ENCODE data around the gene BGN.

The BGN gene

DNA sequence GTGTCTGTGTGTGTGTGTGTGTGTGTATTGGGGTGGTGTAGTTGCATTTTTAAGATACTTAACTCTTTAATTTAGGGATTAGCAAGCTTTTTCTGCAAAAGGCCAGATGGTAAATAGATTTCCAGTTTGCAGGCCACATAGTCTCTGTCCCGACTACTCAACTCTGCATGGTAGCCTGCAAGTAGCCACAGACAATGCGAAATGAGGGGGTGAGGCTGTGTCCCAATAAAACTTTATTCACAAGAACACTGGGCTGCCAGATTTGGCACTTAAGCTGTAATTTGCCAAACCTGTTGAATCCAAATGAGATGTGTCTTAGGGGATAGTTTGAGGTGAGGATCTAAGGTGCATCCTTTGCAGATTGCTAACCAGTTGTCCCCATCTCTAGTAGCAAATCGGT lies 29.5 kb downstream of the BGN start:
- Histone ChIP-seq H3K4me1 (ENCODE audit: control insufficient read depth, insufficient read depth, low read length) (peaks cover 12% of the 10 kb centered on the region), H3K9ac (ENCODE audit: low read depth, low read length) (no peak overlapping the region), H3K36me3 (ENCODE audit: insufficient read depth, low read length) (no peaks in the 10 kb centered on the region), H3K9me3 (replicated peaks; ENCODE audit: low read length) (no peaks in the 10 kb centered on the region), H3K4me2 (ENCODE audit: low read length) (no peak overlapping the region), H3K27me3 (ENCODE audit: control insufficient read depth, insufficient read depth, low read length) (peaks cover 7% of the 10 kb centered on the region), H3K4me3 (ENCODE audit: low read length) (no peak overlapping the region)

GRCh38 chrX:153525451-153525850 lies 30.7 kb downstream of the BGN start:
- Histone ChIP-seq H3K4me1 (ENCODE audit: control insufficient read depth, insufficient read depth, low read length) (peaks cover 9% of the 10 kb centered on the region), H3K4me3 (ENCODE audit: low read length) (no peak overlapping the region)

DNA sequence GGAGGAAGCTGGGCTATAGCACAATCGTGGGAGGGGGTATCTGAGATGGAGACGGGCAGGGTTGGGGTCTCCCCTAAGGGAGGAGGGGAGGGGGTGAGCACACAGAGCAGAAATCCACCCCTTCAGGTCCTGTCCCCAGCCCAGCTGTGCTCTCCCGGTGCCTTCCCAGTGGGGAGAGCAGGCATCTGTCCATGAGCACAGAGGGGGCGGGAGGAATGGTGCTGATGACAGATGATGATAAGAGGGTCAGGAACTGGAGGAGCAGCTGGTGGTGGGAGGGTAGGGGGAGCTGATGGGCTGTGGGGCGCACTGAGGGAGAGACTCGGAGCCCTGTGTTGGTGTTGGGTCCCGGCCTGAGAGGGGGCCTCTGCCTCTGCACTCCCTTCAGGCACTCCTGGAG lies 31.3 kb downstream of the BGN start:
- Histone ChIP-seq H3K9ac (ENCODE audit: low read depth, low read length) (no peak overlapping the region), H3K4me2 (ENCODE audit: low read length) (no peak overlapping the region), H3K4me3 (ENCODE audit: low read length) (no peak overlapping the region), H3K27me3 (ENCODE audit: control insufficient read depth, insufficient read depth, low read length) (peaks cover 7% of the 10 kb centered on the region), H3K4me1 (ENCODE audit: control insufficient read depth, insufficient read depth, low read length) (peaks cover 4% of the 10 kb centered on the region), H3K9me3 (replicated peaks; ENCODE audit: low read length) (no peaks in the 10 kb centered on the region), H3K36me3 (ENCODE audit: insufficient read depth, low read length) (no peaks in the 10 kb centered on the region)

More at GRCh38 chrX:153525451-153525850, 30.7 kb downstream of the BGN start:
- Histone ChIP-seq H3K4me2 (ENCODE audit: low read length) (no peak overlapping the region), H3K36me3 (ENCODE audit: insufficient read depth, low read length) (no peaks in the 10 kb centered on the region), H3K9me3 (replicated peaks; ENCODE audit: low read length) (no peaks in the 10 kb centered on the region), H3K27me3 (ENCODE audit: control insufficient read depth, insufficient read depth, low read length) (peaks cover 7% of the 10 kb centered on the region), H3K9ac (ENCODE audit: low read depth, low read length) (no peak overlapping the region)

- no peaks in the 10 kb centered on the region for H3K4me1 ChIP-seq (ENCODE audit: control insufficient read depth, insufficient read depth, low read length)
- no peaks in the 10 kb centered on the region for H3K36me3 ChIP-seq (ENCODE audit: insufficient read depth, low read length)
- no peak overlapping the region for H3K4me2 ChIP-seq (ENCODE audit: low read length)
- no peaks in the 10 kb centered on the region for H3K9me3 ChIP-seq (replicated peaks; ENCODE audit: low read length)
- H3K27me3 ChIP-seq (ENCODE audit: control insufficient read depth, insufficient read depth, low read length) = peaks cover 7% of the 10 kb centered on the region
- no peak overlapping the region for H3K4me3 ChIP-seq (ENCODE audit: low read length)
- no peak overlapping the region for H3K9ac ChIP-seq (ENCODE audit: low read depth, low read length)
Measured at GRCh38 chrX:153526801-153527200, 32.0 kb downstream of the BGN start.

DNA sequence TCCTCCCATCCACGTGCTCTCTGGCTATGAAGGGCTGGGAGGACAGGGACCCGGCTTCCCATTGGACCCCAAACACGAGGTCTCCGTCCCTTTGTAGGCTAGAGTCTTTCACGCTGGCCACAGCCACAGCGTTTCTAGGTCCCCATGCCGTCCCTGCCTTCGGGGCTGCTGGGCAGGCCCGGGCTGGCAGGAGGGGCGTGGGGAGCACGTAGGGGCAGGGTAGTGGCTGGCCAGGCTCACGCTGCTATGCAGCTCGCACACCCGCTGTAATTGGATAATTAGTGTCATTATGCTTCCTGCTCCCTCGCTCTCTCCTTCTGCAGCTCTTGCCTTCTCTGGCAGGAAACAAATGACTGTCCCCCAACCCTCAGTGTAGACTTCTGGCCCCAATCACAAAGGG lies 32.4 kb downstream of the BGN start:
- Histone ChIP-seq H3K4me2 (ENCODE audit: low read length) (no peak overlapping the region), H3K9me3 (replicated peaks; ENCODE audit: low read length) (no peaks in the 10 kb centered on the region), H3K4me1 (ENCODE audit: control insufficient read depth, insufficient read depth, low read length) (no peaks in the 10 kb centered on the region), H3K36me3 (ENCODE audit: insufficient read depth, low read length) (no peaks in the 10 kb centered on the region), H3K27me3 (ENCODE audit: control insufficient read depth, insufficient read depth, low read length) (peaks cover 7% of the 10 kb centered on the region), H3K4me3 (ENCODE audit: low read length) (no peak overlapping the region), H3K9ac (ENCODE audit: low read depth, low read length) (no peak overlapping the region)

GRCh38 chrX:153530411-153531129 lies 35.8 kb downstream of the BGN start:
- peaks cover 4% of the 10 kb centered on the region for H3K4me1 ChIP-seq (ENCODE audit: control insufficient read depth, insufficient read depth, low read length)
- no peak overlapping the region for H3K9ac ChIP-seq (ENCODE audit: low read depth, low read length)
- no peaks in the 10 kb centered on the region for H3K36me3 ChIP-seq (ENCODE audit: insufficient read depth, low read length)
- peaks cover 6% of the 10 kb centered on the region for H3K27me3 ChIP-seq (ENCODE audit: control insufficient read depth, insufficient read depth, low read length)
- H3K4me2 ChIP-seq (ENCODE audit: low read length) = no peak overlapping the region
- H3K9me3 ChIP-seq (replicated peaks; ENCODE audit: low read length) = no peaks in the 10 kb centered on the region
- no peak overlapping the region for H3K4me3 ChIP-seq (ENCODE audit: low read length)

- Histone ChIP-seq H3K4me1 (ENCODE audit: control insufficient read depth, insufficient read depth, low read length) (peaks cover 4% of the 10 kb centered on the region), H3K9me3 (replicated peaks; ENCODE audit: low read length) (no peaks in the 10 kb centered on the region), H3K27me3 (ENCODE audit: control insufficient read depth, insufficient read depth, low read length) (peaks cover 11% of the 10 kb centered on the region), H3K4me2 (ENCODE audit: low read length) (no peak overlapping the region), H3K9ac (ENCODE audit: low read depth, low read length) (no peak overlapping the region), H3K36me3 (ENCODE audit: insufficient read depth, low read length) (no peaks in the 10 kb centered on the region), H3K4me3 (ENCODE audit: low read length) (no peak overlapping the region)
Measured at GRCh38 chrX:153533091-153533490, 38.3 kb downstream of the BGN start.

DNA sequence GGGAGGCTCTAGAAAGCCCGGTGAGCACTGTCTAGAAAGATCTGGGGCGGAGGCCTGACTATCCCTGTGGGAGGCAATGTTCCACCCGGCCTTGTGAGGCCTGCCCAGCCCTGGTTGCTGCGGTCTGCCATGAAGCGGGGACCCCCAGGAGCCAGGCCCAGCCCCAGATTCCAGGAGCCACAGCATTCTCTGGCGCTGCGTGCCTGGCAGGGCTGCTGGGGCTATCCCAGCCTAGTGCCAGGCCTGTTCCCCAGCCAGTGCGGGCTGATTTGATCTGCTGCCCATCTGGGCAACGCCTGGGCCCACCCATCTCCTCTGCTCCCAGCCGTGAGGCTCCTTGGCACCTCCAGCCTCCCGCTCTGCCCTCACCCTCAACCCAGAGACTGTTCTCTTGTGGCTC lies 42.3 kb downstream of the BGN start:
- Histone ChIP-seq H3K9ac (ENCODE audit: low read depth, low read length) (no peak overlapping the region), H3K36me3 (ENCODE audit: insufficient read depth, low read length) (no peaks in the 10 kb centered on the region), H3K4me3 (ENCODE audit: low read length) (no peak overlapping the region), H3K9me3 (replicated peaks; ENCODE audit: low read length) (no peaks in the 10 kb centered on the region), H3K4me2 (ENCODE audit: low read length) (no peak overlapping the region), H3K4me1 (ENCODE audit: control insufficient read depth, insufficient read depth, low read length) (peaks cover 4% of the 10 kb centered on the region), H3K27me3 (ENCODE audit: control insufficient read depth, insufficient read depth, low read length) (peaks cover 13% of the 10 kb centered on the region)

DNA sequence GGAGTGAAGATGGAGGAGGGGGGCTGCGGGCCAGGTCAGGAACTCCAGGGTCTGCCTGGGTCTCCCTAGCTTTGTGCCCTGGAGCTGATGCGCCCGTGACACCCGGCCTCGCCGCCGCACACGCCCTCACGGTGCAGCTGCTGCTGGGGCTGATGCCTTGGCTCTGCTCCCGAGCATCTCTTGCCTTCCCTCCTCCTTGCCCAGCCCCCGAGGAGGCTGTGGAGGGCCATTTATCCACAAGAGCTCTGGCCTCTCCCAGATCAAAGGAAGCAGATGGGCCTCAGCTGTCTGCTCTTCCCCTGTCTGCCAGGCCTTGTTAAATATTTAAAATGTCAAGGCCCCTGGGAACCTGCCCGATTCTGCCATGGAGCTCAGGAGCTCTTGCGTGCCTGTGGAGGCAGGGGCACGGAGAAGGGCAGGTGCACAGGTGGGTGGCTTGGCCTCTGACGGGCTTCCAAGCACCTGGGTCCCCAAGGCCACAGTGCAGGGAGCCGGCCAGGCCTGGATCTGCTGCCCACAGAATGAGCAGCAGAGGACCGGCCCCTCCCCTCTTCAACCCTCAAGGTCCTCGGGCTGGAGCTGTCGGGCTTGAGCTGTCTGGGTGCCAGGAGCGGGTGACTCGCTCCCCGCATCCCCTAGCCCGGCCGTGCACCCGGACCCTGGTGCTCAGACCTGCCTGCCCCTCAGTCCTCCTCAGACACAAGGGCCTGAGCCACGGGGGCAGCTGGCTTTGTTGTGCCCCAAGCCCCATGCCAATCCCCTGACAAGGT lies 42.9 kb downstream of the BGN start:
- H3K27me3 ChIP-seq (ENCODE audit: control insufficient read depth, insufficient read depth, low read length) = peaks cover 13% of the 10 kb centered on the region
- no peak overlapping the region for H3K9ac ChIP-seq (ENCODE audit: low read depth, low read length)

DNA sequence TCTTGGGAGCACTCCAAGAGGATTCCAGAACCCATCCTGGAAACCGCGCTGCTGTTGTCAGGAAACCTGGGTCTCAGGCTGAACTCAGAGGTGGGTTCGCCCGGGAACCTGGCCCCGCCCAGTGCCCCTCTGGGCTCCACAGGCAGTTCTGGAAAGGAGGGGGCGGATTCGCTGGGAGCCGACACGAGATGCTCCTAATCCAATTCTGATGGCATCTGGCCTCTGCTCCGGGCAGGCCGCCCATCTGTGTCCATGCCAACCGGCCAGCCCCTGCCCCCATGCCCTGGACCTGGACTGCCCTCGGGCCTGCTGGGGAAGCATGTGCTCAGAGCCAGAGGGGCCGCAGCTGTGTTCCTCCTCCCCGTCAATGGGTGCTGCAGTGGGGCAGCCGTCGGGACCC lies 43.6 kb downstream of the BGN start:
- Histone ChIP-seq H3K4me1 (ENCODE audit: control insufficient read depth, insufficient read depth, low read length) (peaks cover 1% of the 10 kb centered on the region), H3K9me3 (replicated peaks; ENCODE audit: low read length) (no peaks in the 10 kb centered on the region), H3K4me2 (ENCODE audit: low read length) (no peak overlapping the region), H3K27me3 (ENCODE audit: control insufficient read depth, insufficient read depth, low read length) (peaks cover 13% of the 10 kb centered on the region), H3K9ac (ENCODE audit: low read depth, low read length) (no peak overlapping the region), H3K36me3 (ENCODE audit: insufficient read depth, low read length) (no peaks in the 10 kb centered on the region), H3K4me3 (ENCODE audit: low read length) (no peak overlapping the region)

More for the DNA sequence above, 42.9 kb downstream of the BGN start:
- Histone ChIP-seq H3K9me3 (replicated peaks; ENCODE audit: low read length) (no peaks in the 10 kb centered on the region), H3K4me2 (ENCODE audit: low read length) (no peak overlapping the region), H3K36me3 (ENCODE audit: insufficient read depth, low read length) (no peaks in the 10 kb centered on the region), H3K4me1 (ENCODE audit: control insufficient read depth, insufficient read depth, low read length) (peaks cover 4% of the 10 kb centered on the region), H3K4me3 (ENCODE audit: low read length) (no peak overlapping the region)

- H3K4me2 ChIP-seq (ENCODE audit: low read length) = peak overlapping the region; percentile 36
- H3K36me3 ChIP-seq (ENCODE audit: insufficient read depth, low read length) = no peaks in the 10 kb centered on the region
- no peaks in the 10 kb centered on the region for H3K4me1 ChIP-seq (ENCODE audit: control insufficient read depth, insufficient read depth, low read length)
- H3K27me3 ChIP-seq (ENCODE audit: control insufficient read depth, insufficient read depth, low read length) = peaks cover 13% of the 10 kb centered on the region
- H3K9ac ChIP-seq (ENCODE audit: low read depth, low read length) = no peak overlapping the region
- no peaks in the 10 kb centered on the region for H3K9me3 ChIP-seq (replicated peaks; ENCODE audit: low read length)
- no peak overlapping the region for H3K4me3 ChIP-seq (ENCODE audit: low read length)
Measured at GRCh38 chrX:153539171-153539978, 44.6 kb downstream of the BGN start.
